ENCODE results near the gene CDH4.

The CDH4 gene

DNA sequence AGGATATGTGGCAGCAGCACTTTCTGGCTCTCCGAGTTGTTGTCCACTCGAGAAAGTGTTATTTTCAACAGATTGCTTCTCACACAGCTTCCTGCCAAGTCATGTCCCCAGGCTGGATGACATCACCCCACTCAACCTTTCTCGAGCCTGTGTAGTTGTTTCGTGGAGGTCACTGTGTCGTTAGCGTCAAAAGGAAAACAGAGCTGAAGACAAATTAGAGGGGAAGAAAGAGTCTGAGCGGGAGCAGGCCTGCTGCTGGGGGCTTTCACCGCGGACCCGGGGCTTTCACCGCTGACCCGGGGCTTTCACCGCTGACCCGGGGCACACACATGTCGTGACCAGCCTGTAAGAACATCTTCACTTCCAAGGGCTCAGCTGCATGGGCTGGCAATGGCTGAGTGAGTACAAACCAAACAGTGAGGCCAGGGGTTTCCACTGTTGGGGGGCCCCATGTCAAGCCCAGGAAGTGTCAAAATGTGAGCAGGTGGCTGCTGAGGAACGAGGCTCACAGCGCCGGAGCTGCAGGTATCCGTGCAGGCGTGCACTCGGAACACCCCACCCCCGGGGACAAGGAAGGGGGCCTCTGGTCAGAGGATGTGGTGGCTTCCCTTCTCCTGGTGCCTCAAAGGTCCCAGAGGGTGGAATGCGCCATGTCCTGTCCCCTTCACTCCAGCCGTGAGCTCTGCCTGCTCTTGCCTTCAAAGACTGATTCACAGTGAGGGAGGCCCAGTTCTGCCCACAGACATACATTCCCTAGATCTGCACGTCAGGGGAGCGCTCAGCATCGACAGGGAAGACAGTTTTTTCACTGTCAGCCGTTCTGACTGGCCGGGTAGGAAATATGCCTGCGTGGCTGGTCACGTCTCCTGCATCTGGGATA lies 447.7 kb downstream of the CDH4 start:
- CTCF ChIA-PET, result no interaction called here
- no peak for DNase-seq (ENCODE audit: extremely low spot score)
- TF ChIP-seq, protein P1, sequence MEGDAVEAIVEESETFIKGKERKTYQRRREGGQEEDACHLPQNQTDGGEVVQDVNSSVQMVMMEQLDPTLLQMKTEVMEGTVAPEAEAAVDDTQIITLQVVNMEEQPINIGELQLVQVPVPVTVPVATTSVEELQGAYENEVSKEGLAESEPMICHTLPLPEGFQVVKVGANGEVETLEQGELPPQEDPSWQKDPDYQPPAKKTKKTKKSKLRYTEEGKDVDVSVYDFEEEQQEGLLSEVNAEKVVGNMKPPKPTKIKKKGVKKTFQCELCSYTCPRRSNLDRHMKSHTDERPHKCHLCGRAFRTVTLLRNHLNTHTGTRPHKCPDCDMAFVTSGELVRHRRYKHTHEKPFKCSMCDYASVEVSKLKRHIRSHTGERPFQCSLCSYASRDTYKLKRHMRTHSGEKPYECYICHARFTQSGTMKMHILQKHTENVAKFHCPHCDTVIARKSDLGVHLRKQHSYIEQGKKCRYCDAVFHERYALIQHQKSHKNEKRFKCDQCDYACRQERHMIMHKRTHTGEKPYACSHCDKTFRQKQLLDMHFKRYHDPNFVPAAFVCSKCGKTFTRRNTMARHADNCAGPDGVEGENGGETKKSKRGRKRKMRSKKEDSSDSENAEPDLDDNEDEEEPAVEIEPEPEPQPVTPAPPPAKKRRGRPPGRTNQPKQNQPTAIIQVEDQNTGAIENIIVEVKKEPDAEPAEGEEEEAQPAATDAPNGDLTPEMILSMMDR (IDR thresholded peaks at IDR 0.05; ENCODE audit: control extremely low read depth, extremely low read depth, low read depth, missing control alignments), result no peak

DNA sequence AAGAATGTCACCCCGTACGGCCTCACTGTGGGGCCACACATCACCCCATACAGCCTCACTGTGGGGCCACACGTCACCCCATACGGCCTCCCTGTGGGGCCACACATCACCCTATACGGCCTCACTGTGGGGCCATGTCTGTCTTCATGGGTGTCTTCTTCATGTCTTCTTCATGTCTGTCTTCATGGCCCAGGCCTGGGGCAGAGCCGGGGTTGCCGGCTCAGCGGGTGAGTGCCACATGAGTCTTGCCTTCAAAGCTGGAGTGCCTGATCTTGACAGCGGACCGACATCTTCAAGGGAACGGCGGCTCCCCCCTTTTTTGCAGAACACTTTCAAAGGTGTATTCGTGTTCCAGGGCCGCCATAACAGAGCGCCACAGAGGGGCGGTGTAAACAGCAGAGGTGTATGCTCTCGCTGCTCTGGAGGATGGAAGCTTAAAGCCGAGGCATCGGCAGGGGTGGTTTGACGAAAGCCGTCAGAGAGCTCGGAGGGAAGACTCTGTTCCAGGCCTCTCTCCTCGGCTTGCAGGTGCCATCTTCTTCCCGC lies 448.6 kb downstream of the CDH4 start:
- ChIA-PET CTCF (no interaction called here), POLR2A (no interaction called here)
- no peak for DNase-seq (ENCODE audit: extremely low spot score)
- TF ChIP-seq, protein P1 (IDR thresholded peaks at IDR 0.05; ENCODE audit: control extremely low read depth, extremely low read depth, low read depth, missing control alignments), result no peak

More for the DNA sequence above, 447.7 kb downstream of the CDH4 start:
- POLR2A ChIA-PET, result no interaction called here

DNA sequence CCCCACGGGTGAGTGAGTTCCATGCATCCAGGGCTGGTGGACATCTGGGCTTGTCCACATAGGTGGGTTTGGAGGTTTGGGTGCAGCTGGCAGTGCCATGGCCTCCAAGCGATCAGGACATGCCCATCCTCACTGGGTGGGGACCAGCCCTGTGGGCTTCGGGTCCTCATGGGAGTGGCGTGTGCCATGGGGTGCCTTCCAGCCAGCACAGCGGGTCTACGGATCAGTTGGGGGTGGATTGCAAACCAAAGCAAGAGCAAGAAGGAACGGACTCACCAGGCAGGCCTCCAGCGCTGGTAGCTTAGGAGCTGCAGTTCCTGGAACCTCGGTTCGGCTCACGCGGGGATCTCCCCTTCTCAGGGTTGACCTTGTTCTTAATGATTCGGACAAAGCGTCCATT lies 449.3 kb downstream of the CDH4 start:
- ChIA-PET POLR2A (no interaction called here), CTCF (no interaction called here)
- no peak for DNase-seq (ENCODE audit: extremely low spot score)
- TF ChIP-seq, protein P1 (IDR thresholded peaks at IDR 0.05; ENCODE audit: control extremely low read depth, extremely low read depth, low read depth, missing control alignments), result no peak

DNA sequence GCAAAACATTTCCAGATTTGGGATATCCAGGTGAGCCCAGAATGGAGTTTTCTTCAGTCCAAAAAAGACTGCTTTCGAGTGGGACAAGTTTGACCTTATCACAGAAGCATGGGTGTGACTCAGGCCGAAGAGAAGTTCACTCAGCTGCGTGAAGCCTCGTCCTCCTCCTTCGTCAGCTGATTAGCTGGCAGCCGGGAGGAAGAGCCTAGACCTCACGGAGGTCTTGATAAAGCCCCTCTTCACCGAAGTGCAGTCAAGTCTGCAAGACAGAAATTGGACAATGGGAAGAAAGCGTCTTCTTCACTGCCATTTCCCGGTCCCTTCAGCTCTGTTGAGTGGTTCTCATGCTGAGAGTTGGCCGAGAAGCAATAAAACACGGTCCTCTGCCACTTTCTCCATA lies 449.7 kb downstream of the CDH4 start:
- TF ChIP-seq, protein P1 (IDR thresholded peaks at IDR 0.05; ENCODE audit: control extremely low read depth, extremely low read depth, low read depth, missing control alignments), result no peak
- ChIA-PET CTCF (no interaction called here), POLR2A (no interaction called here)
- no peak for DNase-seq (ENCODE audit: extremely low spot score)

DNA sequence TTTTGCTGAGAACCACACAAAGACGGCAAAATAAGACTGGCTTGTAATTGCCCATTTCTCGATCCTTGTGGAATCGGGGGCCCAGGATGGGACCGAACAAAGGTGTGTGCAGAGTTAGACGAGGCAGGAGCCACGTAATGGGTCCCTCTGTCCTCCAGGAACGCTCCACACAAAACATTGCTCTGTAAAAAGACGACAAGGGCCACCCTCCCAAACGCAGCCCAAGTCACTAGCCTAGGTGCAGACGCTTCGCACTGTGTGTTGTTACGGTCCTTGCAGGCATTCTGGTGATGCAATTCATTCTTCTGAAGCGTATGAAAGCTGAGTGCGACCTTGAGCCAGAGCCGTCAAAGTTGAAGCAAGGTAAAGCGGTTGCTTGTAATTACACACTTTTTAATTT lies 450.2 kb downstream of the CDH4 start:
- TF ChIP-seq, protein P1 (IDR thresholded peaks at IDR 0.05; ENCODE audit: control extremely low read depth, extremely low read depth, low read depth, missing control alignments), result no peak
- POLR2A ChIA-PET, result no interaction called here
- DNase-seq (ENCODE audit: extremely low spot score), result no peak
- CTCF ChIA-PET, result no interaction called here

DNA sequence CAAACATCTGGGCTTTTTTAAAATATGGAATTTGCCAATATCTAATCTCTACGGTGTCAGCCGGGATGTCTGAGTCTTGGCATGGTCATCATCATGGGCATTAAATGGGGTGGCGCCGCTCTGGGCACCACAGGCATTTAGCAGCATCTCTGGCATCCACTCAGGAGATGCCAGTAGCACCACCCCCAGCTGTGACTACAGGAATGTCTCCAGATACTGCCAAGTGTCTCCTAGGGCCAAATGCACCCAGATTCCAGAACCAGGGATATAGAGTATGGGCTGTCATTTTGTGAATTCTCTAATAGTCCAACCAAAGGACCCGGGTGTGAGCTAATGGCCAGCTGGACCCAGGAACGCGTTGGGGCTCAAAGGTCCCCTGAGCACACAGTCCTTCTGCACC lies 452.6 kb downstream of the CDH4 start:
- POLR2A ChIA-PET, result no interaction called here

More for the DNA sequence above, 452.6 kb downstream of the CDH4 start:
- DNase-seq (ENCODE audit: extremely low spot score), result no peak
- CTCF ChIA-PET, result no interaction called here
- TF ChIP-seq, protein P1 (IDR thresholded peaks at IDR 0.05; ENCODE audit: control extremely low read depth, extremely low read depth, low read depth, missing control alignments), result no peak
